ENCODE data around the gene WWC2. TPM values are rescaled to one million over a fixed set of nuclear protein-coding genes. Genes with fewer than 3 reads are reported as not detected.

The WWC2 gene
- total RNA-seq, 1 experiment from 2014 or later, result 16.0 TPM

DNA sequence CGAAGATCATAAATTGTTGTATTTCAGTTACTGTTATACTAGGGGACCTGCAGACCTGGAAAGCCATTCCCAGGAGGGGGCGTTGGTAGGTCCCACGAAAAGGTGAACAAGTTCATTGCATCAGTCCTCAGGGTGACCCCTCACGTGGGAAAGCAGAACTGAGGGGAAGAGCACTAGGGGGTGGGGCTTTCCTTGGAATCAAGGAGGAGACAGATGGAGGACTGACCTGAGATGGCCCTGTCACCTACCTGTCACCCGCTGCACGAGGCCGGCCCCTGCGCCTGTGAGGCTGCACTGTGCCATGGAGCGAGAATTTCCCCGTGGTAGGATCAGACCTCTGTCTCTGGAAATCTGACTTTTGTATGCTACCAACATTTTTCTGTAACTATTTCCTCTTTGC is 265.0 kb downstream of the WWC2 start:
- no peak for DNase-seq
- Histone ChIP-seq H3K4me3 (no peak overlapping the region), H3K36me3 (no peaks in the 10 kb centered on the region), H3K9me3 (no peaks in the 10 kb centered on the region), H3K27me3 (no peaks in the 10 kb centered on the region)

DNA sequence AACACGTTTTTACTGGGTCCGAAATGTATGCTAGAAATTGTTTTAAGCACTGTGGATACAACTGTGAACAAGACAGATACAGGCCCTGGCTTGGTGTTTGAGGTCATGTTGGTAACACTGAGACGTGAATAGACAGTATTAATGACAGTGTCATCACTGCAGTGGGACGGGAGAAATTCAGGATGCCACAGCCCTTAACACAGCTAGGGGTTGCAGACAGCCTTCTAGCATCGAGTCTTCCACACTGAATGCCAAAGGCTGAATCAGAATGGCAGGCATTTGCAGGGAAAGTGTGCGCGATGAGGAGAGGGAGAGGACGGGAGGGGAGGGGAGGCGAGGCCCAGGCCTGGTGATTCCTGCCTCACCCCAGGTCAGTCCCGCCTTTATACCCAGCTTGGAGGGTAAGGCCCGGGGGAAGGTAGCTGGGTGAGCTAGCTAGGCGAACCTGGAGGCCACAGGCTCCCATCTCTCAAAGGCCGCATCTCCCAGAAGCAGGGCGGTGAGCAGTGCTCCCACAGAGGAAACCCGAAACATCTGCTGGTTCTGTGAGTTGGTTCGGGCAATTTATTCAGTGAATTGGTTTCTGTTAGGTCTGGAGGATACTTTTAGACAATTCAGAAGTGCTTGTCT is 267.3 kb downstream of the WWC2 start:
- no peaks in the 10 kb centered on the region for H3K9me3 ChIP-seq
- no peaks in the 10 kb centered on the region for H3K36me3 ChIP-seq
- H3K27me3 ChIP-seq, result no peaks in the 10 kb centered on the region
- DNase-seq, result no peak
- H3K4me3 ChIP-seq, result no peak overlapping the region

GRCh38 chr4:183369073-183369472 is 270.0 kb downstream of the WWC2 start:
- no peaks in the 10 kb centered on the region for H3K36me3 ChIP-seq
- DNase-seq, result no peak
- H3K27me3 ChIP-seq, result no peaks in the 10 kb centered on the region
- H3K9me3 ChIP-seq, result no peaks in the 10 kb centered on the region
- no peak overlapping the region for H3K4me3 ChIP-seq

Other genes starting within 250 kb of the WWC2 start
- 119 and 137 TPM in 2 replicates for gene DCTD, start 181.9 kb upstream of the WWC2 start, total RNA-seq (2014; rRNA removed; shearing (Covaris generic); ENCODE audit: low replicate concordance)
- not detected in 2 replicates for gene CLDN22, start 221.0 kb downstream of the WWC2 start, total RNA-seq (2014; rRNA removed; shearing (Covaris generic); ENCODE audit: low replicate concordance)
- gene CLDN24, start 223.2 kb downstream of the WWC2 start, total RNA-seq (2014; rRNA removed; shearing (Covaris generic); ENCODE audit: low replicate concordance), result not detected in 2 replicates

Data from MG63 (cell line).